Mononuclear cell (primary cell): ENCODE results near the gene OR8H2. TPM values are rescaled to one million over a fixed set of nuclear protein-coding genes. Genes with fewer than 3 reads are reported as not detected.

Experiments used
- total RNA-seq: library from RNA; depleted of rRNA; stranded (reverse); fragments of >200 nt; gene quantifications from one replicate; pipeline ENCODE4 v1.2.3, GENCODE V29; 2012

OR8H2 gene
- total RNA-seq, 1 donor, result not detected

Other genes with a start within 250 kb of the OR8H2 start
- gene TRIM51, start 220.4 kb upstream of the OR8H2 start, total RNA-seq, result not detected
- gene OR5W2, start 189.1 kb upstream of the OR8H2 start, total RNA-seq, result not detected
- gene OR5I1, start 167.3 kb upstream of the OR8H2 start, total RNA-seq, result not detected
- not detected for gene OR10AG1, start 133.7 kb upstream of the OR8H2 start, total RNA-seq
- gene OR5F1, start 109.1 kb upstream of the OR8H2 start, total RNA-seq, result not detected
- gene OR5AS1, start 76.0 kb upstream of the OR8H2 start, total RNA-seq, result 0.10 TPM
- not detected for gene OR8I2, start 10.4 kb upstream of the OR8H2 start, total RNA-seq
- gene OR8H3, start 18.7 kb downstream of the OR8H2 start, total RNA-seq, result not detected
- gene OR8J3, start 36.5 kb downstream of the OR8H2 start, total RNA-seq, result not detected
- gene OR8K5, start 56.6 kb downstream of the OR8H2 start, total RNA-seq, result not detected
- gene OR5J2, start 72.9 kb downstream of the OR8H2 start, total RNA-seq, result not detected
- not detected for gene OR5T2, start 130.6 kb downstream of the OR8H2 start, total RNA-seq
- not detected for gene OR5T3, start 148.6 kb downstream of the OR8H2 start, total RNA-seq
- not detected for gene OR5T1, start 170.5 kb downstream of the OR8H2 start, total RNA-seq
- not detected for gene OR8H1, start 188.6 kb downstream of the OR8H2 start, total RNA-seq
- gene OR8K3, start 211.5 kb downstream of the OR8H2 start, total RNA-seq, result not detected
- gene OR8K1, start 242.4 kb downstream of the OR8H2 start, total RNA-seq, result not detected